Esophagus squamous epithelium (tissue), 4 donors: ENCODE data around the gene DPYSL4.

Source experiments
- CTCF ChIP-seq, 6 experiments: fragments of 450-650 bp in 4 of 6; fragments of 200-600 bp in 2 of 6; sonication (generic) in 2 of 6; IDR thresholded peaks; one replicate each; pipeline ENCODE4 v1.5.1; 2016 to 2019; ENCODE audit warnings: antibody characterized with exemption in 6 of 6, mild to moderate bottlenecking in 4 of 6, moderate library complexity in 4 of 6
- POLR2A ChIP-seq, 4 donors: fragments of 450-650 bp; IDR thresholded peaks; one replicate each; pipeline ENCODE4 v1.6.1; 2017; ENCODE audit warnings: antibody characterized with exemption in 4 of 4, mild to moderate bottlenecking in 4 of 4, moderate library complexity in 3 of 4

- TF ChIP-seq CTCF (IDR thresholded peaks at IDR 0.05) (no peak), POLR2A (IDR thresholded peaks at IDR 0.05) (no peak)
These were observed 31.8 kb upstream of the DPYSL4 start for GRCh38 chr10:132154931-132155330.
